ENCODE results near the gene FCN2. TPM values are rescaled to one million over a fixed set of nuclear protein-coding genes. Genes with fewer than 3 reads are reported as not detected.

Gene FCN2
- polyA plus RNA-seq, 1 donor (not counting 4 experiments of a cell fraction or from before 2014, with no cell fraction given) = not detected

DNA sequence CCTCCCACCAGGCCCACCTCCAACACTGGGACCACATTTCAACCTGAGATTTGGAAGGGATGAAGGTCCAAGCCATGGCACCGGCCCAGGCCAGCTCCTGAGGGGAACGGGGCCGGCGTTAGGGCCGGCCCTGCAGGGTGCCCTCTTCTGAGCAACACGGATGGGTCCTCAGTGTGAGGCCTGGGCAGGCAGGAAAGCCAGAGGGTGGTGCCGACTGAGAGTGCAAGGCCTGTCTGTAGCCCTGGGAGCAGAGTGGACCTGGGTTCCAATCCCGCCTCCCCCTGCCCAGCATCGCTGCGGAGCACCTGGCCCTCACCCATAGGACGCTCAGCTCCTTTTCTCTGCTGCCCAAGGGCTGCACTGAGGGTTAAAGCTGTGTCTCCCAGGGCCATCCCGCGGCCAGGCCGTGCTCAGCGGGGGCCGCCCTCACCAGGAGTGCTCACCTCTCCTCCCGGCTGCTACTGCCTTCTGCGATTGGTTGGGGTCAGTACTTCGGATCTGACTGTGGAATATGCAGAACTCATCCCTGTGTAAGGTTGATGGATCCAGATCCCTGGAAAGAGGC is 44.1 kb upstream of the FCN2 start:
- Histone ChIP-seq H3K9ac (ENCODE audit: control insufficient read depth, extremely low read depth, insufficient read depth, low read length) (no peak overlapping the region), H3K4me1 (ENCODE audit: control insufficient read depth, extremely low read depth, insufficient read depth, low read length) (no peaks in the 10 kb centered on the region), H3K27me3 (ENCODE audit: control insufficient read depth, extremely low read depth, insufficient read depth, low read length) (no peaks in the 10 kb centered on the region), H3K27ac (ENCODE audit: control insufficient read depth, insufficient read depth, low read length) (no peak overlapping the region), H3K9me1 (ENCODE audit: control insufficient read depth, extremely low read depth, insufficient read depth, low read length) (no peaks in the 10 kb centered on the region), H2AFZ (ENCODE audit: control insufficient read depth, low read length) (no peak overlapping the region), H3K4me2 (ENCODE audit: control insufficient read depth, extremely low read depth, insufficient read depth, low read depth, low read length) (no peak overlapping the region), H4K20me1 (ENCODE audit: control insufficient read depth, extremely low read depth, insufficient read depth, low read length) (no peaks in the 10 kb centered on the region), H3K79me2 (ENCODE audit: control insufficient read depth, insufficient read depth, low read length) (no peaks in the 10 kb centered on the region), H3K36me3 (ENCODE audit: control insufficient read depth in 2 of 2, extremely low read depth in 1 of 2, insufficient read depth in 2 of 2, low read length in 2 of 2) (no peaks in the 10 kb centered on the region), H3K4me3 (ENCODE audit: control insufficient read depth in 2 of 3, extremely low read depth in 1 of 3, insufficient read depth in 2 of 3, low read depth in 1 of 3, low read length in 3 of 3) (no peak overlapping the region), H3K9me3 (ENCODE audit: control insufficient read depth, low read depth, low read length) (no peaks in the 10 kb centered on the region)
- FAIRE-seq (no peak), DNase-seq (ENCODE audit: low read depth, low spot score) (no peak)
- dilution Hi-C loops (cut with MboI; ENCODE audit: extremely low pct_ligation_motif_present, low sequenced_read_pairs) = no loop called here
- TF ChIP-seq, protein P1, sequence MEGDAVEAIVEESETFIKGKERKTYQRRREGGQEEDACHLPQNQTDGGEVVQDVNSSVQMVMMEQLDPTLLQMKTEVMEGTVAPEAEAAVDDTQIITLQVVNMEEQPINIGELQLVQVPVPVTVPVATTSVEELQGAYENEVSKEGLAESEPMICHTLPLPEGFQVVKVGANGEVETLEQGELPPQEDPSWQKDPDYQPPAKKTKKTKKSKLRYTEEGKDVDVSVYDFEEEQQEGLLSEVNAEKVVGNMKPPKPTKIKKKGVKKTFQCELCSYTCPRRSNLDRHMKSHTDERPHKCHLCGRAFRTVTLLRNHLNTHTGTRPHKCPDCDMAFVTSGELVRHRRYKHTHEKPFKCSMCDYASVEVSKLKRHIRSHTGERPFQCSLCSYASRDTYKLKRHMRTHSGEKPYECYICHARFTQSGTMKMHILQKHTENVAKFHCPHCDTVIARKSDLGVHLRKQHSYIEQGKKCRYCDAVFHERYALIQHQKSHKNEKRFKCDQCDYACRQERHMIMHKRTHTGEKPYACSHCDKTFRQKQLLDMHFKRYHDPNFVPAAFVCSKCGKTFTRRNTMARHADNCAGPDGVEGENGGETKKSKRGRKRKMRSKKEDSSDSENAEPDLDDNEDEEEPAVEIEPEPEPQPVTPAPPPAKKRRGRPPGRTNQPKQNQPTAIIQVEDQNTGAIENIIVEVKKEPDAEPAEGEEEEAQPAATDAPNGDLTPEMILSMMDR (optimal IDR thresholded peaks at IDR 0.05 in 1 of 3, IDR thresholded peaks at IDR 0.05 in 1 of 3, conservative IDR thresholded peaks at IDR 0.05 in 1 of 3; ENCODE audit: extremely low read depth in 1 of 3, insufficient read depth in 2 of 3, low read length in 3 of 3) = no peak
- no peak for TF ChIP-seq EZH2 (IDR thresholded peaks at IDR 0.05; ENCODE audit: low read length)

DNA sequence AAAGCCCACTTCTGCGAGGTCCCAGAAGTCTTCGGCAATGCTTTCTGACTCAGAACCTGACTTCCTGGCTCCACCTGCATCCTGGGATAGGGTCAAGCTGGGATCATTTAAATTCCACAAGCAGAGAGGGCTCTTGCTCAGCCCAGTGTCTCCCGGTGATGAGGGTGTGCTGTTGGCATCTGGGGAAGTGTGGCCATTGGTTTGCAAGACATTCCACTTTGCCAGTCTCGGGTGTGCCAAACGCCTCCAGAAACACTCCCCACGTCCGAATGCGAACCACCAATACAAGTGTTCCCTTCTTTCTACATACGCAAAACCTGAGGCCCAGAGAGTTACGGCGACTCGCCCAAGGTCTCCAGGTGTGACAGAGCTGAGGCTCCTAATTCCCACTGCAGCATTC is 43.1 kb upstream of the FCN2 start:
- Histone ChIP-seq H2AFZ (ENCODE audit: control insufficient read depth, low read length) (no peak overlapping the region), H3K27me3 (ENCODE audit: control insufficient read depth, extremely low read depth, insufficient read depth, low read length) (no peaks in the 10 kb centered on the region), H3K4me1 (ENCODE audit: control insufficient read depth, extremely low read depth, insufficient read depth, low read length) (no peaks in the 10 kb centered on the region), H3K9me1 (ENCODE audit: control insufficient read depth, extremely low read depth, insufficient read depth, low read length) (no peaks in the 10 kb centered on the region), H3K36me3 (ENCODE audit: control insufficient read depth in 2 of 2, extremely low read depth in 1 of 2, insufficient read depth in 2 of 2, low read length in 2 of 2) (no peaks in the 10 kb centered on the region), H3K79me2 (ENCODE audit: control insufficient read depth, insufficient read depth, low read length) (no peaks in the 10 kb centered on the region), H3K4me2 (ENCODE audit: control insufficient read depth, extremely low read depth, insufficient read depth, low read depth, low read length) (no peak overlapping the region), H3K27ac (ENCODE audit: control insufficient read depth, insufficient read depth, low read length) (no peak overlapping the region), H3K4me3 (ENCODE audit: control insufficient read depth in 2 of 3, extremely low read depth in 1 of 3, insufficient read depth in 2 of 3, low read depth in 1 of 3, low read length in 3 of 3) (no peak overlapping the region), H4K20me1 (ENCODE audit: control insufficient read depth, extremely low read depth, insufficient read depth, low read length) (no peaks in the 10 kb centered on the region), H3K9ac (ENCODE audit: control insufficient read depth, extremely low read depth, insufficient read depth, low read length) (no peak overlapping the region), H3K9me3 (ENCODE audit: control insufficient read depth, low read depth, low read length) (no peaks in the 10 kb centered on the region)
- dilution Hi-C loops (cut with MboI; ENCODE audit: extremely low pct_ligation_motif_present, low sequenced_read_pairs) = no loop called here
- FAIRE-seq = no peak
- TF ChIP-seq, protein P1 (optimal IDR thresholded peaks at IDR 0.05 in 1 of 3, IDR thresholded peaks at IDR 0.05 in 1 of 3, conservative IDR thresholded peaks at IDR 0.05 in 1 of 3; ENCODE audit: extremely low read depth in 1 of 3, insufficient read depth in 2 of 3, low read length in 3 of 3) = no peak
- no peak for TF ChIP-seq EZH2 (IDR thresholded peaks at IDR 0.05; ENCODE audit: low read length)
- no peak for DNase-seq (ENCODE audit: low read depth, low spot score)

Measured in keratinocyte (primary cell).